Heart left ventricle (tissue), 16 donors: ENCODE measurements around the gene DYNLRB2. TPM values are rescaled to one million over a fixed set of nuclear protein-coding genes. Genes with fewer than 3 reads are reported as not detected.

ENCODE experiments used
- ATAC-seq, 4 donors: fragments of 200-7000 bp; cut with Tn5 transposase; one replicate each; pipeline ENCODE4 v1.9.1; 2020 to 2022; ENCODE audit warnings: moderate library complexity in 4 of 4, mild to moderate bottlenecking in 3 of 4, moderate number of reproducible peaks in 1 of 4
- DNase-seq, 5 donors: peaks; one replicate each; pipeline ENCODE4 v3.0.0-alpha.2; 2020
- H3K27ac ChIP-seq, 12 donors: fragments of 200-600 bp; sonication (generic) in 4 of 12; one replicate each; pipeline versions ENCODE4 v1.5.0 to v1.8.0; 2016 to 2022; ENCODE audit warnings: mild to moderate bottlenecking in 2 of 12
- H3K27me3 ChIP-seq, 9 donors: fragments of 200-600 bp; sonication (generic) in 2 of 9; one replicate each; pipeline versions ENCODE4 v1.5.1 to v1.8.0; 2016 to 2022; ENCODE audit warnings: mild to moderate bottlenecking in 3 of 9
- H3K36me3 ChIP-seq, 9 donors: fragments of 200-600 bp; sonication (generic) in 2 of 9; one replicate each; pipeline versions ENCODE4 v1.5.0 to v1.8.0; 2018 to 2022; ENCODE audit warnings: mild to moderate bottlenecking in 2 of 9
- H3K4me1 ChIP-seq, 12 donors: fragments of 200-600 bp; sonication (generic) in 4 of 12; one replicate each; pipeline versions ENCODE4 v1.5.0 to v1.8.0; 2016 to 2022; ENCODE audit warnings: mild to moderate bottlenecking in 3 of 12
- H3K4me3 ChIP-seq, 12 donors: fragments of 200-600 bp; sonication (generic) in 4 of 12; one replicate each; pipeline versions ENCODE4 v1.5.0 to v1.8.0; 2017 to 2022; ENCODE audit warnings: mild to moderate bottlenecking in 9 of 12, moderate library complexity in 4 of 12
- H3K9me3 ChIP-seq, 12 donors: fragments of 200-600 bp; sonication (generic) in 4 of 12; one replicate each; pipeline versions ENCODE4 v1.5.0 to v1.8.0; 2016 to 2022; ENCODE audit warnings: mild to moderate bottlenecking in 1 of 12
- CTCF ChIP-seq, 12 donors: fragments of 200-600 bp; sonication (generic) in 4 of 12; IDR thresholded peaks; one replicate each; pipeline versions ENCODE4 v1.5.0 to v1.8.0; 2018 to 2022; ENCODE audit warnings: antibody characterized with exemption in 12 of 12, mild to moderate bottlenecking in 5 of 12
- POLR2A ChIP-seq, 2 donors: fragments of 450-650 bp; IDR thresholded peaks; one replicate each; pipeline ENCODE4 v1.6.1; 2017; ENCODE audit warnings: antibody characterized with exemption in 2 of 2, mild to moderate bottlenecking in 2 of 2, moderate library complexity in 2 of 2
- WGBS, 4 donors: extraction: QIAGEN DNeasy Blood & Tissue Kit in 2 of 4; methylation state at CpG; one replicate each; pipeline versions ENCODE4 v1.1.5 to v1.1.7; 2013 to 2018; 5-methylcytosine and 5-hydroxymethylcytosine counted together
- intact Hi-C, 10 donors: fragments of 100-400 bp; cut with DNase I; formaldehyde crosslinking; loops; one replicate each; pipeline versions ENCODE4 v1.11.1 to v1.14.2; 2022
- polyA plus RNA-seq, 2 donors: library from polyadenylated mRNA; stranded (reverse); fragments of 200-250 nt; gene quantifications; one replicate each; pipeline ENCODE4 v1.2.3, GENCODE V29; 2013
- total RNA-seq, 9 donors: library from RNA; depleted of rRNA in 2 of 9; stranded (reverse); fragments of >200 nt in 2 of 9; fragmentation: NEBNext Ultra II Directional in 3 of 9; extraction: Animal tissue kit (Norgen Biotek cat#: 25700) in 3 of 9; gene quantifications; one replicate each; pipeline versions ENCODE4 v1.1.0 to v1.2.4, GENCODE V29; 2016 to 2023
- donor health status: ischemic (EF 13 %, LVEDD 7.1; RV severe dilation, severe dysfunction).
- donor health status: healthy with polysubstance abuse.
- donor health status: DM: no; HTN: yes; CAD: no.
- donor health status: DM: no; HTN: no; CAD: no.
- donor health status: ischemic (EF 25% LVEDD 6.9; RV normal size, moderate dysfunction).
- donor health status: ischemic (EF 25% LVEDD 5.7; RV mildly dilated, moderate dysfunction).
- donor health status: healthy.
- donor health status: DM: yes; HTN: yes; CAD: no.
- donor health status: ischemic (EF 35%, LVEDD 5.7; RV mildly dilated, moderate dysfunction).
- donor health status: nonischemic (EF 11% LVEDD 7.7; RV severe dilation, severe dysfunction).
- donor health status: DM: yes; HTN: yes; CAD: no.
- donor health status: PGD.
- donor health status: ischemic (EF 29% LVEDD 5.4; RV normal size, mild dysfunction).
- donor health status: nonischemic (EF 23%, LVEDD 6.1; RV moderate dilation, normal function).

Gene DYNLRB2
- total and polyA plus RNA-seq, 11 donors: 0.33 to 2.1 (median 0.87) TPM; not detected in 5

GRCh38 chr16:80591071-80591915 is 50.5 kb downstream of the DYNLRB2 start:
- no peak for DNase-seq
- Histone ChIP-seq H3K9me3 (no peaks in the 10 kb centered on the region), H3K36me3 (no peaks in the 10 kb centered on the region), H3K4me1 (no peaks in the 10 kb centered on the region), H3K27me3 (no peaks in the 10 kb centered on the region), H3K27ac (no peak overlapping the region), H3K4me3 (no peak overlapping the region)
- intact Hi-C loops: no loop called here
- WGBS, 4 donors: 63 to 84% (median 76%) methylated on average over 3 to 7 of the region's 7 CpGs
- TF ChIP-seq CTCF (IDR thresholded peaks at IDR 0.05) (no peak), POLR2A (IDR thresholded peaks at IDR 0.05) (no peak)
- no peak for ATAC-seq

GRCh38 chr16:80592273-80592672 is 51.5 kb downstream of the DYNLRB2 start:
- no peaks in the 10 kb centered on the region for H3K4me1 ChIP-seq
- no peaks in the 10 kb centered on the region for H3K36me3 ChIP-seq
- DNase-seq (no peak), ATAC-seq (no peak)
- H3K9me3 ChIP-seq: no peaks in the 10 kb centered on the region
- H3K4me3 ChIP-seq: no peak overlapping the region
- TF ChIP-seq POLR2A (IDR thresholded peaks at IDR 0.05) (no peak), CTCF (IDR thresholded peaks at IDR 0.05) (no peak)
- H3K27ac ChIP-seq: no peak overlapping the region
- no peaks in the 10 kb centered on the region for H3K27me3 ChIP-seq
- intact Hi-C loops: no loop called here
- 77 to 93% (median 86%) methylated on average over 2 of the region's 2 CpGs for WGBS, 4 donors

- H3K4me1 ChIP-seq: no peaks in the 10 kb centered on the region
- no peak overlapping the region for H3K4me3 ChIP-seq
- H3K36me3 ChIP-seq: no peaks in the 10 kb centered on the region
- no peak overlapping the region for H3K27ac ChIP-seq
- no peak for TF ChIP-seq POLR2A (IDR thresholded peaks at IDR 0.05)
- TF ChIP-seq CTCF (IDR thresholded peaks at IDR 0.05): no peak
- intact Hi-C loops: no loop called here
- DNase-seq (no peak), ATAC-seq (no peak)
- H3K27me3 ChIP-seq: no peaks in the 10 kb centered on the region
- no peaks in the 10 kb centered on the region for H3K9me3 ChIP-seq
These were observed 54.0 kb downstream of the DYNLRB2 start for GRCh38 chr16:80594756-80595155.

- TF ChIP-seq POLR2A (IDR thresholded peaks at IDR 0.05): no peak
- no peak for TF ChIP-seq CTCF (IDR thresholded peaks at IDR 0.05)
- Histone ChIP-seq H3K27ac (no peak overlapping the region), H3K4me1 (no peaks in the 10 kb centered on the region), H3K9me3 (no peaks in the 10 kb centered on the region), H3K27me3 (no peaks in the 10 kb centered on the region), H3K4me3 (no peak overlapping the region), H3K36me3 (no peaks in the 10 kb centered on the region)
- intact Hi-C loops: no loop called here
- no peak for ATAC-seq
- no peak for DNase-seq
- 77 to 82% (median 81%) methylated on average over 7 of the region's 7 CpGs for WGBS, 4 donors
These were observed 55.9 kb downstream of the DYNLRB2 start for GRCh38 chr16:80596507-80597207.
